Vagina (tissue), 2 donors: ENCODE data around the gene BEST3.

Experiments used
- POLR2A ChIP-seq, 2 donors: fragments of 450-650 bp; IDR thresholded peaks; one replicate each; pipeline ENCODE4 v1.6.1; 2017; ENCODE audit warnings: antibody characterized with exemption in 2 of 2, mild to moderate bottlenecking in 2 of 2, moderate library complexity in 2 of 2
- TF ChIP-seq, protein P1 (sequence below), 3 experiments: fragments of 450-650 bp in 2 of 3; fragments of 200-600 bp in 1 of 3; sonication (generic) in 1 of 3; IDR thresholded peaks; one replicate each; pipeline ENCODE4 v1.5.1; 2017 to 2019; ENCODE audit warnings: antibody characterized with exemption in 3 of 3, mild to moderate bottlenecking in 2 of 3, moderate library complexity in 2 of 3

- TF ChIP-seq, protein P1, sequence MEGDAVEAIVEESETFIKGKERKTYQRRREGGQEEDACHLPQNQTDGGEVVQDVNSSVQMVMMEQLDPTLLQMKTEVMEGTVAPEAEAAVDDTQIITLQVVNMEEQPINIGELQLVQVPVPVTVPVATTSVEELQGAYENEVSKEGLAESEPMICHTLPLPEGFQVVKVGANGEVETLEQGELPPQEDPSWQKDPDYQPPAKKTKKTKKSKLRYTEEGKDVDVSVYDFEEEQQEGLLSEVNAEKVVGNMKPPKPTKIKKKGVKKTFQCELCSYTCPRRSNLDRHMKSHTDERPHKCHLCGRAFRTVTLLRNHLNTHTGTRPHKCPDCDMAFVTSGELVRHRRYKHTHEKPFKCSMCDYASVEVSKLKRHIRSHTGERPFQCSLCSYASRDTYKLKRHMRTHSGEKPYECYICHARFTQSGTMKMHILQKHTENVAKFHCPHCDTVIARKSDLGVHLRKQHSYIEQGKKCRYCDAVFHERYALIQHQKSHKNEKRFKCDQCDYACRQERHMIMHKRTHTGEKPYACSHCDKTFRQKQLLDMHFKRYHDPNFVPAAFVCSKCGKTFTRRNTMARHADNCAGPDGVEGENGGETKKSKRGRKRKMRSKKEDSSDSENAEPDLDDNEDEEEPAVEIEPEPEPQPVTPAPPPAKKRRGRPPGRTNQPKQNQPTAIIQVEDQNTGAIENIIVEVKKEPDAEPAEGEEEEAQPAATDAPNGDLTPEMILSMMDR (IDR thresholded peaks at IDR 0.05), result no peak
- no peak for TF ChIP-seq POLR2A (IDR thresholded peaks at IDR 0.05)
Measured at GRCh38 chr12:69739287-69740191, 40.4 kb upstream of the BEST3 start.
